ENCODE results near the gene NYAP2.

NYAP2 gene

DNA sequence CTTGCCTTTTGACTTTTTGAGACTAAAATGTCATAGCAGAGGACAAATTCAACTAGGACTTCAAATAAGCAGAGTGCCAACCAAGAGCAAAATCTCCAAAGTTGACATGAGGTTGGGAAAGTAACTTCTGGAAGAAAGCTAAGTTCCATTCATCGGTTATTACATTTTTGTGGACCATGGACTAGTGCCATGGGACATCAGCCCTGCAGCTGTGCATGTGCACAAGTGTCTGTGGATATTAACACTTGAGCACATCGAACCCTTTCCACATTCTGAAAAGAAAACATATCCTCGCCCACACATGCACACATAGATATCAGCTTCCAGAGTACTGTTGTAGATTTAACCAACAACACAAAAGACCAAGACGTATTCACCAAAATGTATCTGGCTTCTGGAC, 262.6 kb downstream of the NYAP2 start:
- H3K9me3 ChIP-seq (ENCODE audit: insufficient read depth, low read depth, low read length): no peaks in the 10 kb centered on the region
- no peak overlapping the region for H3K9ac ChIP-seq (ENCODE audit: low read depth, low read length, poor library complexity, severe bottlenecking)
- no peak for TF ChIP-seq EZH2phosphoT487 (IDR thresholded peaks at IDR 0.05; ENCODE audit: borderline replicate concordance)
- TF ChIP-seq, protein P1, sequence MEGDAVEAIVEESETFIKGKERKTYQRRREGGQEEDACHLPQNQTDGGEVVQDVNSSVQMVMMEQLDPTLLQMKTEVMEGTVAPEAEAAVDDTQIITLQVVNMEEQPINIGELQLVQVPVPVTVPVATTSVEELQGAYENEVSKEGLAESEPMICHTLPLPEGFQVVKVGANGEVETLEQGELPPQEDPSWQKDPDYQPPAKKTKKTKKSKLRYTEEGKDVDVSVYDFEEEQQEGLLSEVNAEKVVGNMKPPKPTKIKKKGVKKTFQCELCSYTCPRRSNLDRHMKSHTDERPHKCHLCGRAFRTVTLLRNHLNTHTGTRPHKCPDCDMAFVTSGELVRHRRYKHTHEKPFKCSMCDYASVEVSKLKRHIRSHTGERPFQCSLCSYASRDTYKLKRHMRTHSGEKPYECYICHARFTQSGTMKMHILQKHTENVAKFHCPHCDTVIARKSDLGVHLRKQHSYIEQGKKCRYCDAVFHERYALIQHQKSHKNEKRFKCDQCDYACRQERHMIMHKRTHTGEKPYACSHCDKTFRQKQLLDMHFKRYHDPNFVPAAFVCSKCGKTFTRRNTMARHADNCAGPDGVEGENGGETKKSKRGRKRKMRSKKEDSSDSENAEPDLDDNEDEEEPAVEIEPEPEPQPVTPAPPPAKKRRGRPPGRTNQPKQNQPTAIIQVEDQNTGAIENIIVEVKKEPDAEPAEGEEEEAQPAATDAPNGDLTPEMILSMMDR (conservative IDR thresholded peaks at IDR 0.05; ENCODE audit: low read length): no peak
- no peaks in the 10 kb centered on the region for H3K27me3 ChIP-seq (ENCODE audit: insufficient read depth, low read length, poor library complexity, severe bottlenecking)
- H3F3A ChIP-seq (ENCODE audit: low read depth): no peaks in the 10 kb centered on the region
- H3K36me3 ChIP-seq (ENCODE audit: insufficient read depth, low read length): no peaks in the 10 kb centered on the region
- no peak overlapping the region for H2AFZ ChIP-seq (ENCODE audit: low read length)
- H3K9me2 ChIP-seq (replicated peaks; ENCODE audit: low read depth, low read length): no peaks in the 10 kb centered on the region
- no peaks in the 10 kb centered on the region for H4K20me1 ChIP-seq (ENCODE audit: insufficient read depth, low read length, poor library complexity, severe bottlenecking)
- H3K79me2 ChIP-seq (ENCODE audit: insufficient read depth, low read length): no peaks in the 10 kb centered on the region
- no peaks in the 10 kb centered on the region for H3K4me1 ChIP-seq (ENCODE audit: insufficient read depth, low read length, poor library complexity, severe bottlenecking)
- H3K4me2 ChIP-seq (ENCODE audit: low read depth, low read length, poor library complexity, severe bottlenecking): no peak overlapping the region
- no peak overlapping the region for H3K4me3 ChIP-seq (ENCODE audit: low read length, poor library complexity, severe bottlenecking)

DNA sequence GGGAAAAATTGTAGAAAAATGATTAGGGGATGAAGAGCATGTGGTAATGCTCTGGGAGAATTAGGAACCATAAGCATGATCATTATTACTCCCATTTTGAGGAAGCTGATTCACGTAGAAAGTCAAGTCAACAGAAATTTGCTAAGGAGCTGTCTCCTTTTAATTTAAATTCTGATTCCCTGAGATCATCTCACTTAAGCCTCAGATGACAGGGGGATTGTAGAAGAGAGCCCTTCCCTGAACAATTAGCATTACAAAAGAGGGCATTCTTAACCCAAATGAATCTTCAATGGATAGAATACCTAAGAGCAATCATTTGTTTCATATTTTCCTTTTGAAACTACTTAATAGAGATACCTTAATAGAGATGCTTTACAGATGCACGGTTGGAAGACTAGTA, 267.9 kb downstream of the NYAP2 start:
- Histone ChIP-seq H3K4me3 (ENCODE audit: low read length, poor library complexity, severe bottlenecking) (no peak overlapping the region), H3K9ac (ENCODE audit: low read depth, low read length, poor library complexity, severe bottlenecking) (no peak overlapping the region), H3K36me3 (ENCODE audit: insufficient read depth, low read length) (no peaks in the 10 kb centered on the region), H3K79me2 (ENCODE audit: insufficient read depth, low read length) (no peaks in the 10 kb centered on the region), H3K9me2 (replicated peaks; ENCODE audit: low read depth, low read length) (no peaks in the 10 kb centered on the region), H3K4me2 (ENCODE audit: low read depth, low read length, poor library complexity, severe bottlenecking) (no peak overlapping the region), H3K27me3 (ENCODE audit: insufficient read depth, low read length, poor library complexity, severe bottlenecking) (no peaks in the 10 kb centered on the region), H3K4me1 (ENCODE audit: insufficient read depth, low read length, poor library complexity, severe bottlenecking) (no peaks in the 10 kb centered on the region), H3K9me3 (ENCODE audit: insufficient read depth, low read depth, low read length) (no peaks in the 10 kb centered on the region), H4K20me1 (ENCODE audit: insufficient read depth, low read length, poor library complexity, severe bottlenecking) (no peaks in the 10 kb centered on the region), H3F3A (ENCODE audit: low read depth) (no peaks in the 10 kb centered on the region), H2AFZ (ENCODE audit: low read length) (no peak overlapping the region)
- TF ChIP-seq, protein P1 (conservative IDR thresholded peaks at IDR 0.05; ENCODE audit: low read length): no peak
- no peak for TF ChIP-seq EZH2phosphoT487 (IDR thresholded peaks at IDR 0.05; ENCODE audit: borderline replicate concordance)

DNA sequence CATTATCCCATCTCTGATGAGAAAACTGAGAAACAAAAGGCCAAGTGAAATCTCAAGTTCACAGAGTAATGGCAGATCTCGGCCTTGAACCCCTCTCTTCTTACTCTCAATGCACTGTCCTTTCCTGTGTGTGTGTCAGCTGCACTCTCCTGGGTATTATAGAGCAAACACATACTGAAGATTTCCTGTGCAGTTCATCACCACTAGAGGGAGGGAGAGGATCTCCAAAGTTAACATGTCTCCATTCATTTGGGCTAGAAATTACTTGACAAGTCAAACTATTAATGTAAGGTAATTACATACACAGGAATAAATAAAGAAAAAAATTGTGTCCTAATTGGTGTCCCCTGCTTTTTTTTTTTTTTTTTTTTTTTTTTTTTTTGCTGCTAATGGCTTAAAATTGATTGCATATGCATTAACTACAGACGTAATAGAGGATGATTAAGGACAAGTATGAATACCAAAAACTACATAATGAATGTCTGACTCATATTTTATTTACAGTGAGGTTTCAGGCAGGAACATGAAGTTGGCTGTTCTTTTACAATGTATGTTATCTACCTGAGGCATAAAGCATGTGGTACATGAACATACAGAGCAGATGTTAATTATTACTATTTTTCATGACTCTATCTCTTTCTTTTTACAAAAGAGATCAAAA, 269.2 kb downstream of the NYAP2 start:
- Histone ChIP-seq H3K36me3 (ENCODE audit: insufficient read depth, low read length) (no peaks in the 10 kb centered on the region), H3K79me2 (ENCODE audit: insufficient read depth, low read length) (no peaks in the 10 kb centered on the region), H3K9me2 (replicated peaks; ENCODE audit: low read depth, low read length) (no peaks in the 10 kb centered on the region), H3K9me3 (ENCODE audit: insufficient read depth, low read depth, low read length) (no peaks in the 10 kb centered on the region), H4K20me1 (ENCODE audit: insufficient read depth, low read length, poor library complexity, severe bottlenecking) (no peaks in the 10 kb centered on the region), H3K9ac (ENCODE audit: low read depth, low read length, poor library complexity, severe bottlenecking) (no peak overlapping the region), H2AFZ (ENCODE audit: low read length) (no peak overlapping the region), H3F3A (ENCODE audit: low read depth) (no peaks in the 10 kb centered on the region), H3K4me1 (ENCODE audit: insufficient read depth, low read length, poor library complexity, severe bottlenecking) (no peaks in the 10 kb centered on the region), H3K27me3 (ENCODE audit: insufficient read depth, low read length, poor library complexity, severe bottlenecking) (no peaks in the 10 kb centered on the region), H3K4me2 (ENCODE audit: low read depth, low read length, poor library complexity, severe bottlenecking) (no peak overlapping the region), H3K4me3 (ENCODE audit: low read length, poor library complexity, severe bottlenecking) (no peak overlapping the region)
- no peak for TF ChIP-seq EZH2phosphoT487 (IDR thresholded peaks at IDR 0.05; ENCODE audit: borderline replicate concordance)
- TF ChIP-seq, protein P1 (conservative IDR thresholded peaks at IDR 0.05; ENCODE audit: low read length): peak; percentile 84
